Measurements from ENCODE around the gene CHEK2.
"Not testable (repeated sequence)": the region's sequence is repeated elsewhere in the genome, so short reads cannot be mapped to it uniquely, and the experiment has no call there.

CHEK2 gene

GRCh38 chr22:28741785-28742561, at the start of gene CHEK2, which contains the start of gene HSCB:
Gene CHEK2 (minus strand): TSS chr22:28741820. CDS start chr22:28734721, 7,099 bp downstream.
Gene HSCB (plus strand): TSS chr22:28742039. CDS start chr22:28742096, 57 bp downstream.
- DNase-seq = peak; percentile 25

GRCh38 chr22:28791124-28791523, 49.5 kb upstream of the CHEK2 start:
- DNase-seq = no peak

GRCh38 chr22:28788601-28789000, 47.0 kb upstream of the CHEK2 start:
- no peak for DNase-seq

- no peak for DNase-seq
Measured at GRCh38 chr22:28783786-28784671, 42.4 kb upstream of the CHEK2 start.

GRCh38 chr22:28780296-28780695, 38.7 kb upstream of the CHEK2 start:
- no peak for DNase-seq

GRCh38 chr22:28779833-28780232, 38.2 kb upstream of the CHEK2 start:
- DNase-seq = no peak

- DNase-seq = no peak
Measured at GRCh38 chr22:28774378-28774777, 32.8 kb upstream of the CHEK2 start.

GRCh38 chr22:28773461-28773867, 31.8 kb upstream of the CHEK2 start:
- no peak for DNase-seq

GRCh38 chr22:28772633-28773460, 31.2 kb upstream of the CHEK2 start, which contains the start of gene CCDC117:
Gene CCDC117 (plus strand): TSS chr22:28772695. CDS start chr22:28772850, 155 bp downstream.
- peak; percentile 27 for DNase-seq

- no peak for DNase-seq
Measured at GRCh38 chr22:28771195-28771791, 29.7 kb upstream of the CHEK2 start.

- no peak for DNase-seq
Measured at GRCh38 chr22:28769394-28770085, 27.9 kb upstream of the CHEK2 start.

- DNase-seq = no peak
Measured at GRCh38 chr22:28768701-28769393, 27.2 kb upstream of the CHEK2 start.

- no peak for DNase-seq
Measured at GRCh38 chr22:28766628-28767027, 25.0 kb upstream of the CHEK2 start.

- DNase-seq = not testable (repeated sequence)
Measured at GRCh38 chr22:28762000-28762399, 20.4 kb upstream of the CHEK2 start.

- DNase-seq = no peak
Measured at GRCh38 chr22:28761449-28761755, 19.8 kb upstream of the CHEK2 start.

- no peak for DNase-seq
Measured at GRCh38 chr22:28759861-28760560, 18.4 kb upstream of the CHEK2 start.

- DNase-seq = not testable (repeated sequence)
Measured at GRCh38 chr22:28754512-28754911, 12.9 kb upstream of the CHEK2 start.

- DNase-seq = no peak
Measured at GRCh38 chr22:28750471-28750881, 8.9 kb upstream of the CHEK2 start.

- DNase-seq = no peak
Measured at GRCh38 chr22:28743852-28744251, 2.2 kb upstream of the CHEK2 start.

GRCh38 chr22:28742562-28742962, 942 bp upstream of the CHEK2 start:
- no peak for DNase-seq
